Diencephalon (tissue), 1 donor: ENCODE results near the gene ABCA6. TPM values are rescaled to one million over a fixed set of nuclear protein-coding genes. Genes with fewer than 3 reads are reported as not detected.

ENCODE experiments used
- small RNA-seq: library from RNA; depleted of rRNA; stranded (forward); fragments of <200 nt; gene quantifications from one replicate; pipeline ENCODE3, GENCODE V24; 2014
- total RNA-seq: library from RNA; depleted of rRNA; stranded (reverse); fragments of >200 nt; gene quantifications from one replicate; pipeline ENCODE4 v1.2.3, GENCODE V29; 2014

Gene ABCA6, protein sequence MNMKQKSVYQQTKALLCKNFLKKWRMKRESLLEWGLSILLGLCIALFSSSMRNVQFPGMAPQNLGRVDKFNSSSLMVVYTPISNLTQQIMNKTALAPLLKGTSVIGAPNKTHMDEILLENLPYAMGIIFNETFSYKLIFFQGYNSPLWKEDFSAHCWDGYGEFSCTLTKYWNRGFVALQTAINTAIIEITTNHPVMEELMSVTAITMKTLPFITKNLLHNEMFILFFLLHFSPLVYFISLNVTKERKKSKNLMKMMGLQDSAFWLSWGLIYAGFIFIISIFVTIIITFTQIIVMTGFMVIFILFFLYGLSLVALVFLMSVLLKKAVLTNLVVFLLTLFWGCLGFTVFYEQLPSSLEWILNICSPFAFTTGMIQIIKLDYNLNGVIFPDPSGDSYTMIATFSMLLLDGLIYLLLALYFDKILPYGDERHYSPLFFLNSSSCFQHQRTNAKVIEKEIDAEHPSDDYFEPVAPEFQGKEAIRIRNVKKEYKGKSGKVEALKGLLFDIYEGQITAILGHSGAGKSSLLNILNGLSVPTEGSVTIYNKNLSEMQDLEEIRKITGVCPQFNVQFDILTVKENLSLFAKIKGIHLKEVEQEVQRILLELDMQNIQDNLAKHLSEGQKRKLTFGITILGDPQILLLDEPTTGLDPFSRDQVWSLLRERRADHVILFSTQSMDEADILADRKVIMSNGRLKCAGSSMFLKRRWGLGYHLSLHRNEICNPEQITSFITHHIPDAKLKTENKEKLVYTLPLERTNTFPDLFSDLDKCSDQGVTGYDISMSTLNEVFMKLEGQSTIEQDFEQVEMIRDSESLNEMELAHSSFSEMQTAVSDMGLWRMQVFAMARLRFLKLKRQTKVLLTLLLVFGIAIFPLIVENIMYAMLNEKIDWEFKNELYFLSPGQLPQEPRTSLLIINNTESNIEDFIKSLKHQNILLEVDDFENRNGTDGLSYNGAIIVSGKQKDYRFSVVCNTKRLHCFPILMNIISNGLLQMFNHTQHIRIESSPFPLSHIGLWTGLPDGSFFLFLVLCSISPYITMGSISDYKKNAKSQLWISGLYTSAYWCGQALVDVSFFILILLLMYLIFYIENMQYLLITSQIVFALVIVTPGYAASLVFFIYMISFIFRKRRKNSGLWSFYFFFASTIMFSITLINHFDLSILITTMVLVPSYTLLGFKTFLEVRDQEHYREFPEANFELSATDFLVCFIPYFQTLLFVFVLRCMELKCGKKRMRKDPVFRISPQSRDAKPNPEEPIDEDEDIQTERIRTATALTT (N-terminal part only)
- 6.2 TPM for total RNA-seq

DNA sequence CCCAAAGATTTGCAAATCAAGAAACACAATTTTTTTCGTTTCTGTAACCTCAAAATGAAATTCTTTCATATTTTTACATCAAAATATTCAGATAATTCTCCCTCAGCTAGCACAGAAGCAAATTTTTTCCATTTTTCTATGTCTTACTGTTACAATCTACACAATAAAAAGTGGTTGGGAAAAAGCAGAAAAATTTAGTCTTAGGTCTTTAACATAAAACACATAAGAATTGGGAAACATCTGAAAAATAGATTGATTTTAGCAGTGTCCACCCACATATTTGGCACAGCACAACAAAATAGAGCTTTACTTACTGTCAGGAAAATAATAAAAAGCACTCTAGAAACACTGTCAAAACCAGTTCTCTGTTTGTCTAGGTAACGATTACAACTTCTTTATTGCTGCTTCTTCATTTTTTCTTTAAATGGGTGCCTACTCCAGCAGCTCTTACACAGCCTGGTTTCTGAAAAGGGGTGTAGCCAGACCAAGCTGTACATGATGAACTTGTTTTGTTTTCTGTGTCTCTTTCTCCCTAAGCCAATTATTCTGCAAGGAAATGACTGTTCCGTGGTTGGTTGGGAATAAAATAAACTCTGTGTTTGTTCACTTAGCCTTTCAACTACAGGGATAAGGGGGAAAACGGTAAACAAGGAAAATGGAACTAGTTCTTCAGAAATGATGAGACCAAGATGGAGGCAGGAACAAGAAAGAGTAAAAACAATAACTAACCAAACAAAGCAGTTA lies at the start of gene ABCA6:
Gene ABCA6 (minus strand): TSS at position 465 of the 744 bp plus-strand sequence. CDS start 1,192 bp downstream, outside the sequence.

DNA sequence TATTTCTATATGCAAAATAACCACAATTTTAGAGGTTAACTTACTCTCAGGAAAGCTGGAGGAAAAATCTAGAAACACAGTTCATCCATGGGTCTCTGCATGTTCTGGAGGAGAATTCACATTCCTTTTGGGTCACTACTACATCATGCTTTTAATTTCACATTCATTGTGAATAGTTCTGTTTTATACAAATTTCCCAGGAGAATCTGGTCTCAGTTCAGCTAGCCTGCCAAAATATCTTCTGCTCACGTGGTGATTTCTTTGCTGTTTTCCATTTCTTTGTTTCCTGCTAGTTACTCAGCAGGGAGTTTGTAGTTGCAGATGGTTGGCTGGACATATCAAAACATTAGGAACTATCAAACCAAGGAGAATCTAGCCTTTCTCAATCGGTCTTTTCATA lies 80.9 kb downstream of the ABCA6 start, which contains the start of gene ABCA9:
Gene ABCA9 (minus strand): TSS at position 106 of the 400 bp plus-strand sequence. CDS start 9,801 bp downstream, outside the sequence.

Small RNAs within 50 kb of the gene (small RNA-seq; reads per million reads assigned to genes)
- gene MIR4524B, result not detected

Other genes starting within 250 kb of the ABCA6 start
- 7.4 TPM for gene ABCA8, start 186.5 kb downstream of the ABCA6 start, total RNA-seq
- gene ABCA9, start 81.0 kb downstream of the ABCA6 start, total RNA-seq, result 8.8 TPM
- gene ABCA10, start 86.9 kb upstream of the ABCA6 start, total RNA-seq, result 6.7 TPM
- 78.2 TPM for gene ABCA5, start 185.2 kb upstream of the ABCA6 start, total RNA-seq